ENCODE data around the gene BEX2.
"Not testable (repeated sequence)": the region's sequence is repeated elsewhere in the genome, so short reads cannot be mapped to it uniquely, and the experiment has no call there.

BEX2 gene

GRCh38 chrX:103310555-103311398, at the start of gene BEX2:
Gene BEX2, minus strand, starts transcription at chrX:103310990. Its CDS starts 1,014 bp downstream, at chrX:103309976.
- DNase-seq: peak; percentile 48

DNA sequence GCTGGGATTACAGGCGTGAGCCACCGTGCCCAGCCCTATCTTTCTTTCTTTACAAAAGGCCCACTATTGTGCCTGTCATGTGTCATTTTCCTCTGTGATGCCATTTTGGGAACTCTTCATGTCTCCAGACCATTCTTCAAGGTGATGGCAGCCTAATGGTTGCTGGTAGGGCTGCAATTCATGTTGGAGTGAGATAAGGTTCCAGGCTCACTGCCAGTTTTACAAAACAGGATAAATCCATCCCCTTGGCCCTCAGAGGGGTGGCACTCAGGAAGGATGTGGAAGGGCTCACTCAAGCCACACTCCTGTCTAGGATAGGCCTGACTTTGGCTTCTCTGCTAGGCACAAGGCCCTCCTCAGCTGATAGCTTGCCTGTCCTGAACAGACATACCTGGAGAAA, 49.3 kb upstream of the BEX2 start:
- no peak for DNase-seq

DNA sequence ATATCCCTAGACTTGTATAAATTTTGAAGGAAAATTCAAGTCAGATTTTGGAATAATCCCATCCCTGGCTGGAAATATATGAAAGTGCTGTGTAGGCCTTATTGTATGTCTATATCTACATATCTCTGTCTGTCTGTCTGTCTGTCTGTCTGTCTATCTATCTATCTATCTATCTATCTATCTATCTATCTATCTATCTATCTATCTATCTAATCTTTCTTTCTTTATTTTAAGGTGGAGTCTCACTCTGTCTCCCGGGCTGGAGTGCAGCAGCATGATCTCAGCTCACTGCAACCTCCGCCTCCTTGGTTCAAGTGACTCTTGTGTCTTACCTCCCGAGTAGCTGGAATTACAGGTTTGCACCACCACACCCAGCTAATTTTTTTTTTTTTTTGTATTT, 48.8 kb upstream of the BEX2 start:
- DNase-seq: not testable (repeated sequence)

GRCh38 chrX:103357871-103358270, 47.1 kb upstream of the BEX2 start:
- DNase-seq: no peak

- DNase-seq: no peak
Measured at GRCh38 chrX:103356858-103357257, 46.1 kb upstream of the BEX2 start.

DNA sequence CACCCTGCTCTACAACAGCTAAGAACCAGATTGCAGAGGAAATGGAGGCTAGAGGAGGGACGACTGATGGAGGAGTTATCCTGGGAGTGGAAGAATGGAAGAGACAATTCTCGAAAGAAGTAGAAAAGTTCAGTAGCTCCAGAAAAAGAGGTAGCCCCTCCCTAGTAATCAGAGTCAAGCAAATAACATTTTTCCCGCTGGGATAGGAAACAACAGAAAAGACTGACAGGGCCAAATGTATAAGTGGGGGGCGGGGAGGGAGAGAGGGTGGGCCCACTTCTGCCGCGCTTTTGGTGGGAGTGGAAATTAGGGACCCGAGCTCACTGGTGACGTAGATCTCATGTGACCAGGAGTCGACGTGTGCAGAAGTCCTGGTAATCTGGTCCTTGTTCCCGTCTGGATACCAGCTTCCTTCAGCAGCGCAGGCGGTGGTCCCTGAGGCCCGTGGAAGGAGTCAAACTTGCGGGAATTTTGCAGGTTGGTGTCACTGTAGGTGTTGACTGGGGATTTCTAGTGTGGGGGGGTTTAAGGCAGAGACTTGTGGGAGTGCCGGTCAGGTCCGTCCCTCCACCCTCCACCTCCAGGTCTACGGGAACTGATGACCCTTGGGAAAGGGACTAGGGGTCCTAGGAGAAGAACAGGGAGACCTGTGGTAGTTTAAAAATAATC, 45.5 kb upstream of the BEX2 start, which contains the start of gene TCEAL9:
TCEAL9 (plus strand) TSS at position 377 of the 669 bp plus-strand sequence. CDS start 1,179 bp downstream, outside the sequence.
- DNase-seq: peak; percentile 53

GRCh38 chrX:103347682-103348397, 37.0 kb upstream of the BEX2 start:
- no peak for DNase-seq

GRCh38 chrX:103344606-103345005, 33.8 kb upstream of the BEX2 start:
- DNase-seq: no peak

GRCh38 chrX:103343105-103343504, 32.3 kb upstream of the BEX2 start:
- no peak for DNase-seq

- DNase-seq: no peak
Measured at GRCh38 chrX:103338663-103339062, 27.9 kb upstream of the BEX2 start.

GRCh38 chrX:103330681-103331288, 20.0 kb upstream of the BEX2 start:
- no peak for DNase-seq

- no peak for DNase-seq
Measured at GRCh38 chrX:103329991-103330390, 19.2 kb upstream of the BEX2 start, which contains the start of gene TCEAL7. Gene TCEAL7, plus strand, starts transcription at chrX:103330239. Its CDS starts 1,165 bp downstream, at chrX:103331404.

DNA sequence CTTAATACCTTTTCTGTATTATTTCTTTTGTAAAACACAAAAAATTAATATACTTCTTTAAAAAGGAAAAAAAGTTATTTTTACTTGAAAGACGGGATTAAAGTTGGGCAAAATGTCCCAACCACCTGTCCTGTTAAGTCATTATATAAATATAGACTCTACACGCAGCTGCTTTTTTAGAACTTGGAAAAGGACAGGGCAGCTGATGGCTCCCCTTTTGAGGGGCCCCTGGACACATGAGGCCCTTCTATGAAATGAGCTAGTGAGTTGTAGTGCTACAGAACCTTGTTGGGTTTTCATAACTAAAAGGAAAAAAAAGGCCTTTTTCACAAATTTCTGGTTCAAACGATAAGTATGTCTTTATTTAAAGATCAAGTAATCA, 600 bp upstream of the BEX2 start:
- DNase-seq: no peak

DNA sequence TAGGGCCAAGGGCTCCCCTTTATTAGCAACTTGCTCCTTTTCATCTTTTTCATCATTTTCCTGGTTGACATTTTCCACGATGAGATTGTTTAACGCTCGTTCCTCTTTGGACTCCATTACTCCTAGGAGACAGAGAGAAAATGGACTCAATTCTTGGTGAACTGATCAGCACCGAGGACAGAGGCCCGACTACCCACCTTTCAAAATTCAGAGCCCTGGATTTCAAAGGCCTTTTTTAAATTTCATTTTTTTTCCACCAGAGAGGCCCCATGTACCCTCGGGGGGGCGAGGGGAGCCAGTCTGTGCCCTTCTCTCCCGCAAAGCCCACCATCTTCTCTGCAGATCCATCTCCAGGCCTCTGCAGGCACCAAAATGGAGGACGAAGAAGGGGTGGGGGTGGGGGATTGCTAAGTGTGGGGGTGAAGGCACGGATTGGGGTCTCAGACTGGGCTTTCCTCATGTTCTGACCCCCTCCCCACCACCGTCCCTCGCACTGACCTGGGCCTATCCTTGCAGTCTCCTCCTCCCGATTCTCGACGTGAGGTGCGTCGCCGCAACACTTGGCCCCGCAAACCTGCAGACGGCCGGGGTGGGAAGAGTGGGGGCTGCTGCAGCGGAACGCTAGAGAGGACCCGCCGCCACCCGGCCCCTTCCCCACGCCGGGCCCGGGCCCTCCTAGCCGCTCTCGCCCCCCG, 783 bp downstream of the BEX2 start:
- no peak for DNase-seq

GRCh38 chrX:103305666-103306065, 5.1 kb downstream of the BEX2 start:
- not testable (repeated sequence) for DNase-seq

DNA sequence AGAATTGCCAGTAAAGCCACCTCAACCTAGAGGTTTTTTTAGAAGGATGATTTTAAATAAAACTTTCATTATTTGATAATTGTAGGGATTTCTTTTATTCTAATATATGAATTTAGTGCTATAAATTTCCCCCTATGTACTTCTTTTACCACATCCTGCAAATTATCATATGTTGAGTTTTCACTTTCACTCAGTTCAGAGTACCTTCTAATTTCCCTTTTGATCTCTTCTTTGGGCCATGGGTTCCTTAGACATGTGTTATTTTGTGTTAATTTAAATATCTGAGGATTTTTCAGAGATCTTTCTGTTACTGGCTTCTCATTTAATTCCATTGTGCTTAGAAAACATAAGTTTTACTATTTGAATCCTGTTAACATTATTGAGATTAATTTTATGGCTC, 6.1 kb downstream of the BEX2 start:
- no peak for DNase-seq

- DNase-seq: no peak
Measured at GRCh38 chrX:103293118-103293517, 17.7 kb downstream of the BEX2 start.

- no peak for DNase-seq
Measured at GRCh38 chrX:103279624-103280023, 31.2 kb downstream of the BEX2 start.

DNA sequence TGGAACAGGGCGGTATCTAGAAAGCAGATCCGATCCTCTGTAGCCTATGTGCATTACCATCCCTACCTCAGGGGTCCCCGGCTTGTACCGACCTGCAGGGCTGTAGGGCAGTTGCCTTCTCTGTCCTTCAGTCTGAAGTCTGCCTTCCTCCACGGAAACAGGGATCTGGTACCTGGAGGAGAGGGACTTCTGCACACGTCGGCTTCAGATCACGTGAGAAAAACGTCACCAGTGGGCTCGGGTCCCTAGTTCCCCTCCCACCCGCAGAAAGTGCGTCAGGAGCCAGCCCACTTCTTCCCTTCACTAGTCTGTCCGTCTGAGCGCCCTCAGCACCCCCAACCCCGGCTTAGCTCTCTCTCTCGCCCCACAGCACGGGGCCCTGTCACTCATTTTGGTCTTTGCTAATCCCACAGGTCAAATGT, 34.2 kb downstream of the BEX2 start, which contains the start of gene TCEAL5:
TCEAL5 (minus strand) TSS at position 170 of the 422 bp plus-strand sequence. CDS start 2,187 bp downstream, outside the sequence.
- no peak for DNase-seq

DNA sequence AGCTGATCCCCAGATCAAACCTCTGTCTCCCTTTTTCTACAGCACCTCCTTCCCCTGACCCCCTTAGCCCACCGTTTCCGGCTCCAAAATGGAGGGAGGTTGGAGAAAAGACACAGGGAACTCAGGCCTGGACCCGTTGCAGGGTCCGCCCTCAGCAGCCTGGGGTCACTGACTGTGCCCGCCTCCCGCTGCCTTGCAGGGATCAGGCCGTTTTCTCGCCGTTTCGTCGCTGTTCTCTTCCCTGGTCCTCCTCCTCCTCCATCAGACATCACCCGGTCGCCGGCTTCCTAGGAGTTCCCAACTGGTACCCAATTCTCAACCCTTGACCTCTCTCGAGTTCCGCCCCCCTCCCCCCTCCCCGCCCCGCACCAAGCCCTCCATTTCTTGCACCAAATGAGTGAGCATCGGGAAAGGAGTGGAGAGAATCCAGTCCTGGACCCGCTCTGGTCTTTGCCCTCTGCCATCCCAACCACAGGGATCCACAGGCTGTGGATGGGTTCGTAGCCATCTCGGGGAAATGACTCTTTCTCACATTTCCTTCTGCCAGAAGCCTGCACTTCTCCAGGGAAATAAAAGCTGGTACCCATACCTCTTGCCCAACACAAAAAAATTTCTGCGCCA, 34.7 kb downstream of the BEX2 start:
- no peak for DNase-seq

DNA sequence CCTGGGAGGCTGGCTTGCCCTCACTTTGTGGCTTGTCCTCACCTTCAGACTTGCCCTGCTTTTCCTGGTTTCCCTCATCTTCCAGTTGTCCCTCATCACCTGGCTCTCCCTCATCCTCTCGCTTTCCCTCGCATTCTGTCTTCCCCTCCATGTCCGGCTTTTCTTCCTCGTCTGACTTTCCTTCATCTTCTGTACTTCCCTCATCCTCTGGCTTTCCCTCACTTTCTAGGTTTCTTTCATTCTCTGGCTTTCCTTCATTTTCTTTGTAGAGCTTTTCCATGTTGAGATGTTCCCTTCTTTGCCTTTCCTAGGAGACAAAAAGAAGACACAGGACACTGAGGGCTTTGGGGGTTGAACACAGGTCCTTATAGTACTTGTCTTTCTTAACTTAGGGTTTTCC, 36.5 kb downstream of the BEX2 start:
- DNase-seq: no peak
